ENCODE results near the gene GAL3ST2.

Gene GAL3ST2

DNA sequence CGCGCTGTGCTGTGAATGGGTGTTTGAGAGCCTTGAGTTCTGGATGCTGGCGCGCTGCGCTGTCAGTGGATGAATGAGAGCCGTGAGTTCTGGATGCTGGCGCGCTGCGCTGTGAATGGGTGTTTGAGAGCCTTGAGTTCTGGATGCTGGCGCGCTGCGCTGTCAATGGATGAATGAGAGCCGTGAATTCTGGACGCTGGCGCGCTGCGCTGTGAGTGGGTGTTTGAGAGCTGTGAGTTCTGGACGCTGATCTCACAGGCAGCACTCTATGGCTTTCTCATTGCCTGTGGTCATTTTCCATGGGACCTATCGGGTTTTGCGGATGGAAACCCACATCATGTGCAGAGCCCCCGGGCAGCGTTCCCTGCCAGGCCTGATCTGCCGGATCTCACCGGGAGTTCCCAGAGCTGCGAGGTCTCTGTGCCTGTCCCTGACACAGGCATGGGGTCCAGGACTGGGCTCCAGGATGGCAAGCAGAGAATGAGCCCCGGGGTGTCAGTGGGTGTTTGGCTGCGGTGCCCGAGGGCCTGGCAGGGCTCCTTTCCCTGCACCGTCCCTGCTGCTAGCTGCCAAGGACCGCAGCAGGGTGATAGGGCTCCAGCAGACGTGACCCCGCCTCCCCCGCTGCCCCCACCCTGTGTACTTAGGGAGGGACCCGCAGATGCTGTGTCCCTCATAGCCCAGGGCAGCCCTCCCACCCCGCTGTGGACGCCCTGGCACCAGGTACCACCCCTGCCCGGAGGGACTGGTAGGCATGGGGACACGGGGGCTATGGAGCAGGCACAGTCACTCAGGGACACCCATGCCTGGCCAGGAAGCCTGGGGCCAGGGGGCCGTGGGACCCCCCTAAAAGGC lies 72.4 kb downstream of the GAL3ST2 start:
- no peak for DNase-seq

DNA sequence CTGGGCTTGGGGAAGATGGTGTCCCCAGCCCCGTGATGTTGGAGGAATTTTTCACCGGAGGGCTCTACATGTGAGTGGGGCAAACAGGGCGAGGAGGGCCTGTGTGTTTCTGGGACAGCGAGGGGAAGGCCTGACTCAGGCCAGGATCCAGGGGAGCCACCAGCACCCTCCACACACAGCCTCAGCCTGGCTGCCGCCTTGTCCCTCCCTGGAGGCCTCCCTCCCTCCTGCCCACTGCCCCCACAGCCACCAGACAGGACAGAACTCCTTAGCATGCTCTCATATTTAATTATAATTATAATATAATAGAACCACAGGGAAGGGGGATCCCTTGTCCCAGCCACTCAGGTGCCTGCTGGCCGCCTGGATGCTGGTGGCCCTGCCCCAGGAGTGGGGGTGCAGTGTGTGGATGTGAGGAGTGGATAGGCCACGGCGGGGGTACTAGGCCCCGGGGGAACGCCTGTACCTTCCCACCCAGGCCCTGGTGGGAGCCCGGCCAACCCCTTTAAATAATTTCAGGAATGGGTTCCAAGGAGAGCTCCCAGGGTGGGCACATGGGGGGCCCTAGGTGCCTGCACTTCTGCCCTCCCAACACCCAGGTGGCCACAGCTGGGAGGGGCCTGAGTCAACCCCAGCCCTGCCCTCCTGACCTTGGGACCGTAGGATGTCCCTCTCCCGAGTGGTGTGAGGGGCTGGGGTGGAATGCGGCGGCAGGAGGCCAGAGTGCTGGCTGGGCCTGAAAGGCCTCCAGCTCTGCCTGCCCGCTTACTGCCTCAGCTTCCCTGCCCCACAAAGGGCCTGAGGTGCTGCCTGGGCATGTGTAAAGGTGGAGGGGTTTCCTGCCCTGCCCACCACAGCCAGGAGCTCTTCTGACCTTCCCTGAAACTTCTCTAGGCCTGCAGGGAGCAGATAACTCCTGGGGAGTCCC lies 73.3 kb downstream of the GAL3ST2 start:
- no peak for DNase-seq

DNA sequence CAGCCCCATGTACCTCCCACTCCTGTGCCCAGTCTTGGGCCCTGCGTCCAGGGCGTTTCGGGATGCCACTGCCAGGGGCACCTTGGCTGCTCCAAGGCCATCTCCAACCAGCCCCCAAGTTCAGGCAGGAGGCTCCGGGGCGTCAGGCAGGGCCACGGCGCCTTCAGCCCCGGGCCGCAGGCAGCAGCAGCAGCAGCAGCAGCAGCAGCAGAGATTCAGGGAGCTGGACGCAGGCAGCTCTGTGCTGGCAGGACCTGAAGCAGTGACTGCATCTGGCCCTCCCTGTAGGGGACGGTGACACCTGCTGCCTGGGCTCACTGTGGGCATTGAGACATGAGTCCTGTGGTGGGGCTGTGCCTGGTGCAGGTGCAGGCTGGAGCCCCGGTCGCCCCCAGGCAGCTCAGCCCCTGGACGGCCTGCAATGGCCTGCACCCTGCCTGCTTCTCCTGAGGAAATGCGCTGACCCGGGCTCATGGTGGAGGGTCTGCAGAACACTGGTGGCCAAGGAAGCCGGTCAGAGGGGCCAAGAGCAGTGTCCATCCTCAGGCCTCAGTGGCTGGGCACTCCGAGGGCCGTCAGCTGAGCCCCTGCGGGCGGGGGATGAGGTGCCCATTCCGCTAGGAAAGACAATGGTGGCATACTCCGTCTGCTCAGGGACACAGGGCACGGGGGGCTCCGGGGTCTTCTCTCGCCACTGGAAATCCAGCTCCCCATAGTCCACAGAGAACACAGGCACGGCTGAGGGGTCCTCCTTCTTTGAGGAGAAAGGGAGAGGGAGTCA lies 74.1 kb downstream of the GAL3ST2 start:
- DNase-seq: no peak

DNA sequence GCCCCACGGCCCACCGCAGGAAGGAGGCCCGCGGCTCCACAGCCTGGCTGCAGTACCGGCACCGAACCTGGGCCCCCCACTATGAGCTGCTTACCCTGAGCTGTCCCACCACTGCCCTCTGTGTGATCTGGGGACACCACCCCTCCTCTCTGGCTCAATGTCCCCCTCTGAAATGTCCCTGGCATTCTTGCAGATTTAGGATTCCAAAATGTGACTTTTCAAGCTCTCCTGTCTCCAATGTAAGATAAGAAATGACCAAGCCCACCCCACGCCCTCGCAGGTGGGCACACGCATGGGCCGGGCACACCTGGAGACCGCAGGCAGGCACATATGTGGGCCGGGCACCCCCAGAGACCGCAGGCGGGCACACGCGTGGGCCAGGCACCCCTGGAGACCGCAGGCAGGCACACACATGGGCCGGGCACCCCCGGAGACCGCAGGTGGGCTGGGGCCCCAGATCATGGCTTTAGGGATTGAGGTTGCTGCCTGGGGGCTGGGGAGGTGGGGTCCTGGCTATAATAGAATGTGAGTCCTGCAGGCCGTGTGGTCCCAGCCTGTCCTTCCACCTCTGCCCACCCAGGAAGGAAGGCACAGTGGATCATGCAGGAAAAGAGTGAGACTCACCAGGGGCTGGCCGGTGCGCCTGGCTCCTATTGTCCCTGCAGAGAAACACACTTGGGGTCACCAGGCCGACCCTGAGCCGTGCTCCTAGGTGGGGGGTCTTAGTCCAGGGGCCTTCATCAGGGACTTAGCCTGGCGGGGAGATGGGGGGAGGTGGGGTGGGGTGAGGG lies 74.9 kb downstream of the GAL3ST2 start:
- no peak for DNase-seq

DNA sequence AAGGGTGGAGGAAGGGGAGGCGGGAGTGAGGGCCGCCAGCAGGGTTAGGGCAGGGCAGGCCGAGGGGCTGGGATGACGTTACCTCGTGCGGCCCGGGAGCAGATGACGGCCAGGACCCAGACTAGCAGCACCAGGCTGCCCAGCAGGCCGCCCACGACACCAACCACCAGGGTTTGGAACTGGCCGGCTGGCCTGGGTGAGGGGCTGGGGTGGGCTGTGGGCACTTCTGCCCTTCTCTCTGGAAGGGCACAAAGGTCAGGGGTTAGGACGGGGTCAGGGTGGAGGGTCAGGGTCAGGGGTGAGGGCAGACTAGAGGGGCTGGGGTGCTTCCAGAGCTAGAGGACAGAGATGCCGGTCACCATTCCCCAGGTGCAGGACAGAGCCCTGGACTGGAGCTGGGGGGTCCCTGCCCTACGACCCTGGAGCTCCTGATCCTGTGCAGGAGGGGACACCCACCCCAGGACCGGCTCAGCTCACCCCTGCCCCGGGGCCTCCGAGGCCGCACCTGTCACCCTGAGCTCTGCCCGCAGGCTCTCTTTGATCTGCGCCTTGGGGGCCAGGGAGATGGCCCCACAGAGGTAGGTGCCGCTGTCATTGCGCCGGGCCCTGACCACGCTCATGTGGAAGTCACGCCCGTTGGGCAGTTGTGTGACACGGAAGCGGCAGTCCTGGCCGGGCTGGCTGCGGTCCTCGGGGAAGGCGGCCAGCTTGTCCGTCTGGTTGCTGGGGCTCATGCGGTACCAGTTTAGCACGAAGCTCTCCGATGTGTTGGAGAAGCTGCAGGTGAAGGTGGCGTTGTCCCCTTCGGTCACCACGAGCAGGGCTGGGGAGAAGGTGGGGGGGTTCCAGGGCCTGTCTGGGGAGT lies 75.7 kb downstream of the GAL3ST2 start:
- no peak for DNase-seq

DNA sequence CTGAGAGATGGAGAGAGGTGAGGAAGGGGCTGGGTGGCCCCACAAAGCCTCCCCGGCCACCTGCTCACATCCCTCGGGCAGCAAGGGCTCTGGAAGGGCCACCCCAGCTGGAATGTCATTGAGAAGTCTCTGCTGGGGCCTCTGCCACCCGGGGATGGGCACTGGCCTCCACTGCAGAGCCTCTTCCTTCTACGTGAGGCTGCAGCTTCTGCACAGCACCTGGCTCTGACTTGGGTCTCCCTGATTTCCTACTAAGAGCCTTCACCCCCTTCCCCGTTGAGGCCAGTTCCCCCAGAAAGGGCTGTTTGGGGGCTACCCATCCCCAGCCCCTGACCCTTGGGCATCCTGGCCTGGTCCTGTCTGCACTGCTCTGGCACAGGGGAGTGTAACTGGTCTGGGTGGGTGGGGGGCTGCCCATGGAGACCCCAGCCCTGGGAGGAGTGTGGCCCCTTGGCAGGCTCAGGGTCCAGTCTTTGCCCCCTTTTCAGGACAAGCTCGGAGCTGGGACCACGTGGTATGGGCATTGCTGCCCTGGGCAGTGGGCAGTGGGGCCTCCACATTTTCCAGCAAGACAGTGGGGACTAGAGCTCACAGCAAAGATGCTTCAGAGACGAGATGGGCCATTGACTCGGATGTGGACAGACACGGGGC lies 76.5 kb downstream of the GAL3ST2 start:
- no peak for DNase-seq

All from HCEC 1CT (cell line).